Astrocyte (in vitro differentiated cells and primary cell): ENCODE measurements around the gene AP3B1. TPM values are rescaled to one million over a fixed set of nuclear protein-coding genes. Genes with fewer than 3 reads are reported as not detected.

ENCODE experiments used
- DNase-seq: peaks from one replicate; pipeline ENCODE4 v3.0.0-alpha.2; 2010; ENCODE audit warnings: low read depth
- FAIRE-seq: peaks from 2 replicates; lab custom pipeline; 2011; peaks lifted over from hg19 to GRCh38; lab: Jason Lieb, UNC
- H2AFZ ChIP-seq: 2 replicates; pipeline ENCODE4 v1.6.0; 2012; ENCODE audit warnings: low read depth, low read length, inconsistent platforms
- H3K27ac ChIP-seq: 2 replicates; pipeline ENCODE4 v1.5.1; 2011; ENCODE audit warnings: low read depth, low read length, inconsistent platforms
- H3K27me3 ChIP-seq: 2 replicates; pipeline ENCODE4 v1.6.0; 2011; ENCODE audit warnings: low read length, inconsistent platforms; ENCODE audit not compliant: insufficient read depth
- H3K36me3 ChIP-seq: 2 replicates; pipeline ENCODE4 v1.5.1; 2011; ENCODE audit warnings: low read length, inconsistent platforms; ENCODE audit not compliant: insufficient read depth
- H3K4me1 ChIP-seq: 2 replicates; pipeline ENCODE4 v1.5.1; 2011; ENCODE audit warnings: low read length, inconsistent platforms; ENCODE audit not compliant: insufficient read depth
- H3K4me2 ChIP-seq: 2 replicates; pipeline ENCODE4 v1.6.0; 2012; ENCODE audit warnings: low read length, inconsistent platforms
- H3K4me3 ChIP-seq: 2 replicates; pipeline ENCODE4 v1.5.1; 2011; ENCODE audit warnings: low read depth, mild to moderate bottlenecking, low read length, inconsistent platforms; ENCODE audit not compliant: insufficient read depth
- H3K79me2 ChIP-seq: 2 replicates; pipeline ENCODE4 v1.6.0; 2012; ENCODE audit warnings: mild to moderate bottlenecking, low read length, inconsistent platforms; ENCODE audit not compliant: insufficient read depth
- H3K9ac ChIP-seq: 2 replicates; pipeline ENCODE4 v1.6.0; 2012; ENCODE audit warnings: mild to moderate bottlenecking, low read length, inconsistent platforms
- H3K9me3 ChIP-seq: 2 replicates; pipeline ENCODE4 v1.5.1; 2012; ENCODE audit warnings: low read depth, mild to moderate bottlenecking, low read length, inconsistent platforms; ENCODE audit not compliant: insufficient read depth
- H4K20me1 ChIP-seq: 2 replicates; pipeline ENCODE4 v1.6.0; 2012; ENCODE audit warnings: low read length, inconsistent platforms; ENCODE audit not compliant: insufficient read depth
- H3K27ac Mint-ChIP-seq: one replicate; pipeline ENCODE4 v1.8.0; 2021; ENCODE audit warnings: mild to moderate bottlenecking, mixed read lengths; ENCODE audit not compliant: unreplicated experiment
- H3K27me3 Mint-ChIP-seq: one replicate; pipeline ENCODE4 v1.8.0; 2021; ENCODE audit warnings: low read depth, mixed read lengths; ENCODE audit not compliant: unreplicated experiment
- H3K36me3 Mint-ChIP-seq: one replicate; pipeline ENCODE4 v1.8.0; 2021; ENCODE audit warnings: low read depth, mixed read lengths; ENCODE audit not compliant: unreplicated experiment
- H3K4me1 Mint-ChIP-seq: one replicate; pipeline ENCODE4 v1.8.0; 2021; ENCODE audit warnings: low read depth, mixed read lengths; ENCODE audit not compliant: unreplicated experiment
- H3K4me3 Mint-ChIP-seq: one replicate; pipeline ENCODE4 v1.8.0; 2021; ENCODE audit warnings: mild to moderate bottlenecking, moderate library complexity, mixed read lengths; ENCODE audit not compliant: unreplicated experiment
- H3K9me3 Mint-ChIP-seq: one replicate; pipeline ENCODE4 v1.8.0; 2021; ENCODE audit warnings: mild to moderate bottlenecking, mixed read lengths; ENCODE audit not compliant: unreplicated experiment
- CTCF ChIP-seq: IDR thresholded peaks from 2 replicates; pipeline ENCODE4 v1.5.1; 2011; ENCODE audit warnings: low read depth, mild to moderate bottlenecking, inconsistent platforms, low read length, moderate library complexity; ENCODE audit not compliant: insufficient read depth
- EZH2 ChIP-seq: IDR thresholded peaks from 2 replicates; pipeline ENCODE4 v1.6.1; 2012; ENCODE audit warnings: mild to moderate bottlenecking, low read length, inconsistent platforms; ENCODE audit not compliant: insufficient read depth
- total RNA-seq: library from RNA; stranded (reverse); gene quantifications from 2 replicates; pipeline ENCODE4 v1.2.1, GENCODE V29; 2021

AP3B1 gene
- total RNA-seq, 1 donor from 2014 or later = 64.8 TPM

- H3K27me3 ChIP-seq = no peaks in the 10 kb centered on the region
- Mint-ChIP-seq H3K27ac (no peak overlapping the region), H3K4me1 (peaks cover 1% of the 10 kb centered on the region), H3K9me3 (no peaks in the 10 kb centered on the region), H3K36me3 (no peaks in the 10 kb centered on the region), H3K4me3 (no peak overlapping the region), H3K27me3 (no peaks in the 10 kb centered on the region)
- FAIRE-seq (no peak), DNase-seq (no peak)
- no peaks in the 10 kb centered on the region for H3K36me3 ChIP-seq
- no peak overlapping the region for H2AFZ ChIP-seq
- H3K4me1 ChIP-seq = no peaks in the 10 kb centered on the region
- no peak for TF ChIP-seq CTCF
- no peak for TF ChIP-seq EZH2
- no peak overlapping the region for H3K4me3 ChIP-seq
- H3K4me2 ChIP-seq = no peak overlapping the region
- no peak overlapping the region for H3K9ac ChIP-seq
- peaks cover 36% of the 10 kb centered on the region for H3K79me2 ChIP-seq
- H3K27ac ChIP-seq = no peak overlapping the region
- H3K9me3 ChIP-seq = no peaks in the 10 kb centered on the region
- peaks cover 35% of the 10 kb centered on the region for H4K20me1 ChIP-seq
These were observed 62.3 kb downstream of the AP3B1 start for GRCh38 chr5:78232163-78232562.

DNA sequence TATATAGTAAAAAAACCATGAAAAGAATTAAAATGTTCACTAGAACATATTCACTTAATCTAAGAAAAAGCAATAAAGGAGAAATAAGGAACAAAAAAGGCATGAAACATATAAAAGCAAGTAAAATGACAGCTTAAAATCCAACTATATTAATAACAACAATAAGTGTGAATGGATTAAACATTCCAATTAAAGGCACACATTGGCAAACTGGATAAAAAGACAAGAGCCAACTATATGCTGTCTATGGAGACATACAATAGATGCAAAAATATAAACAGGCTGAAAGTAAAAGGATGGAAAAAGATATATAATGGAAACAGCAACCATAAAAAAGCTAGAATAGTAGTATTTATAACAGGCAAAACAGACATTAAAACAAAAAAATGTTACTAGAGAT lies 70.1 kb downstream of the AP3B1 start:
- H3K27ac Mint-ChIP-seq = no peak overlapping the region
- Histone ChIP-seq H3K4me2 (no peak overlapping the region), H3K9ac (no peak overlapping the region), H2AFZ (no peak overlapping the region), H3K9me3 (no peaks in the 10 kb centered on the region), H4K20me1 (peaks cover 8% of the 10 kb centered on the region), H3K27ac (no peak overlapping the region), H3K79me2 (peaks cover 5% of the 10 kb centered on the region), H3K27me3 (no peaks in the 10 kb centered on the region), H3K36me3 (peaks cover 4% of the 10 kb centered on the region), H3K4me1 (no peaks in the 10 kb centered on the region), H3K4me3 (no peak overlapping the region)
- H3K4me3 Mint-ChIP-seq = no peak overlapping the region
- peaks cover 1% of the 10 kb centered on the region for H3K9me3 Mint-ChIP-seq
- H3K36me3 Mint-ChIP-seq = peaks cover 18% of the 10 kb centered on the region
- no peak for FAIRE-seq
- no peak for DNase-seq
- H3K27me3 Mint-ChIP-seq = no peaks in the 10 kb centered on the region
- TF ChIP-seq EZH2 (no peak), CTCF (no peak)
- no peaks in the 10 kb centered on the region for H3K4me1 Mint-ChIP-seq

DNA sequence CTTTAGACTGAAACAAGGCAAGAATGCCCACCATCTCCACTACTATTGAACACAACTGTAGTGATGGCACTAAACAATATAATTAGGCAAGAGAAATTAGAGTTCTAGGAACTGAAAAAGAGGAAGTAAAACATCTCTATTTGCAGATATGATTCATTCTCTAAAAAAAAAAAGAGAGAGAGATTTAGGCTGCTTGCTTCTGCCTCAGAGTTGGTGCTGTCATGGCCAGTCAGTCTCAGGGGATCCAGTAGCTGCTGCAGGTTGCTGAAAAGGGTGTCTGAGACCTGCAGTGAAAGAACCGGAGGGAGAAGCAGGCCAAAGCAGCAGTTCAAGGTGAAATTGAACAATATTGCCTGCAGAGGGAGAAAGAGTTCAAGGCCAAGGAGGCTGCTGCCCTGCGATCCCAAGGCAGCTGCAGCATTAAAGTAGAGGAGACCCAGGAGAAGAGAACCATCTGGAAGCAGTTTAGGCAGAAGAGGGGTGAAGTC lies 72.5 kb downstream of the AP3B1 start:
- H3K9me3 Mint-ChIP-seq = peaks cover 1% of the 10 kb centered on the region
- Histone ChIP-seq H3K36me3 (peaks cover 4% of the 10 kb centered on the region), H2AFZ (no peak overlapping the region), H3K9me3 (no peaks in the 10 kb centered on the region), H3K9ac (no peak overlapping the region), H3K27me3 (no peaks in the 10 kb centered on the region), H3K4me2 (no peak overlapping the region), H3K27ac (no peak overlapping the region), H3K4me3 (no peak overlapping the region), H3K4me1 (no peaks in the 10 kb centered on the region), H4K20me1 (no peaks in the 10 kb centered on the region), H3K79me2 (no peaks in the 10 kb centered on the region)
- peaks cover 18% of the 10 kb centered on the region for H3K36me3 Mint-ChIP-seq
- no peak overlapping the region for H3K4me3 Mint-ChIP-seq
- no peak overlapping the region for H3K27ac Mint-ChIP-seq
- H3K4me1 Mint-ChIP-seq = no peaks in the 10 kb centered on the region
- H3K27me3 Mint-ChIP-seq = no peaks in the 10 kb centered on the region
- DNase-seq (no peak), FAIRE-seq (no peak)
- no peak for TF ChIP-seq CTCF
- no peak for TF ChIP-seq EZH2
